Activated CD8-positive, alpha-beta memory T cell treated with anti-CD3 and anti-CD28 coated beads for 4 hours (primary cell): ENCODE measurements around the gene SIDT2.
A peak's percentile ranks its signal among the peaks of the same experiment; 100 is the strongest.

ENCODE experiments used
- DNase-seq, 2 donors: peaks; one replicate each; pipeline ENCODE4 v3.0.0-alpha.2; 2020; ENCODE audit warnings: low read depth in 2 of 2

The SIDT2 gene

DNA sequence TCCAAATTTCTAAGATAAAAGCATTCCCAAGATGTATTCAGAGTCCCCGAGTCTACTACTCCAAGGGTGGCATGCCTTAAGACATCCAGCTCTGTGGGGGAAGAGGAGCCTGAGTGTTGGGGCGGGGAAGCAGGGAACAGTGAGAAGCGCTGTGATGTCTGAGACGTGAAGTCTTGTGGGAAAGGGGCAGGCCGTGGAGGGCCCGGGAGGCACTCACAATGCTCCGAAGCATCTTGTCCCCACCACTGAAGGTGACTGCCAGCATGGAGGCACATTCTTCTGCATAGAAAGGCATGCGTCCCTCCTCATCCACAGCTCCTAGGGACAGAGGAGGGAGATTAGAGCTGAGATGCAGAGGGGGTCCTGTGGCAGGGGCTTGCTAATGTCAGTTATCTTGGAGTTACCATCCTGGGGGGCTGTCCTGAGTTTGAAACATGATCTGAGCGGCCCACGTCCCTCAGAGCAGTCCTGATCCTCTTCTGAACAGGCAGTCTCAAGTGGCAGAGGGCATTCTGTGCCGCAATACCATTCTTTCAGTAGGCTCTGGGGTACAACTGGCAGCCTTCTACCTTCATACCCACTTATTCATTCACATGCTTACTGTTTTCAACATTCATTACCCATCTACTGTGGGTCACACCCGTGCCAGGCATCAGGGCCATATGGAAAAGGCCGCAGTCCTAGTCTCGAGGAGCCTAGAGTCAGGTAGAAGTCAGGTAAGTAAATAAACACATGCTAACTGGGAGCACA is 44.6 kb downstream of the SIDT2 start:
- no peak for DNase-seq

GRCh38 chr11:117223741-117224689 is 45.5 kb downstream of the SIDT2 start:
- DNase-seq, result no peak

DNA sequence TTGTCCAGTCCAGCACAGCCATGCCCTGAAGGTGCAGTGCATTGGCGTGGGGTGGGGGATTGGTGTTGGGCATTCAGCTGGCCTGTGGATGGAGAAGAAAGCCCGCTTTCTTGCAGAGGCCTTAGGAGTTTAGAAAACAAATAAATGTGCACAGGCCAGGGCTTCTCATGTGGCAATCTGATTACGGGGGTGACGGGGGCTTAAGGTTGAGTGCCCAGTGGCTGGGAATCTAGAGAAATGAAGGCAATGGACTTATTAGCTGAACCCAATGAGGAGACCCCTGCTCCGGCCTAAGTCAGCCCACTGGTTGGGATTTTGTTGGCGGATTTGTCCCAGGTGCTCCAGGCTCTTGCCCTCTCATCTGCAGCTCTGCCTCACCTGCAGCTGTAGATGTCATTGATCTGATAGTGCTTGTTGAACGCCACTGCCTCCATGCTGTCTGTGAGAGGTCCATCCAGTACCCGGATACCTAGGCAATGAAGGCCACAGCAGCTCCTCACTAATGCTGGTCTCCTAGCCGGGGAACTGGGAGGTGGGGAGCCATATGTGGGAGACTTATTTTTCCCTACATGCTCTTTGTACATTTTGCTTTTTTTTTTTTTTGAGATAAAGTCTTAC is 47.1 kb downstream of the SIDT2 start:
- DNase-seq, result no peak

- no peak for DNase-seq
These were observed 48.1 kb downstream of the SIDT2 start for GRCh38 chr11:117226388-117227385.

- no peak for DNase-seq
These were observed 49.5 kb downstream of the SIDT2 start for GRCh38 chr11:117228091-117228490.

DNA sequence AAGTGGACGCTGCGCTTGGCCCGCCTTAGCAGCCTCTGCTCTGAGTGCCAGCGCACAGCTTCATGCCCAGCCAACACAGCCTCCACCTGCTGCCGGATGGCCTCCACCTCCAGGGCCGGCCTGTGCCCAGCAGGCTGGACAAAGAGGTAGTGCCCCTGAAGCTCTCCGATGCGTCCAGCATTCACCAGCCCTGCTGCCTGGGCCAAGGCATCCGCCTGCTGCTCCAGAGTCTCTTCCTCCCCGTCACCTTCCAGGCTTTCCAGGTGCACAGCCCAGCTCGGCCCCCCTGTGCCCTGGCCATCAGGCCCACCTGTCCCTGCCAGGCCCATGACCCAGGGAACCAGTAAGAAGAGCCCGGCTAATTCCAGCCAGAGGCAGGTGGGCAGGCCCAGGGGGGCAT is 50.9 kb downstream of the SIDT2 start:
- DNase-seq, result no peak

- no peak for DNase-seq
These were observed 51.4 kb downstream of the SIDT2 start for GRCh38 chr11:117229931-117230285.

- no peak for DNase-seq
These were observed 51.9 kb downstream of the SIDT2 start for GRCh38 chr11:117230286-117230961.

- no peak for DNase-seq
These were observed 52.7 kb downstream of the SIDT2 start for GRCh38 chr11:117230999-117231841.

- DNase-seq, result peak in 1 of 2 donors; percentile 34
These were observed 53.2 kb downstream of the SIDT2 start, which contains the start of gene PCSK7 for GRCh38 chr11:117231842-117232091. TSS of gene PCSK7 (minus strand) at chr11:117232073. CDS start at chr11:117229844, 2,229 bp downstream.

- DNase-seq, result peak; percentile 50 to 53
These were observed 53.7 kb downstream of the SIDT2 start, which contains the start of gene RNF214 for GRCh38 chr11:117232092-117232878. TSS of gene RNF214 (plus strand) at chr11:117232671. CDS start at chr11:117234273, 1,602 bp downstream.

DNA sequence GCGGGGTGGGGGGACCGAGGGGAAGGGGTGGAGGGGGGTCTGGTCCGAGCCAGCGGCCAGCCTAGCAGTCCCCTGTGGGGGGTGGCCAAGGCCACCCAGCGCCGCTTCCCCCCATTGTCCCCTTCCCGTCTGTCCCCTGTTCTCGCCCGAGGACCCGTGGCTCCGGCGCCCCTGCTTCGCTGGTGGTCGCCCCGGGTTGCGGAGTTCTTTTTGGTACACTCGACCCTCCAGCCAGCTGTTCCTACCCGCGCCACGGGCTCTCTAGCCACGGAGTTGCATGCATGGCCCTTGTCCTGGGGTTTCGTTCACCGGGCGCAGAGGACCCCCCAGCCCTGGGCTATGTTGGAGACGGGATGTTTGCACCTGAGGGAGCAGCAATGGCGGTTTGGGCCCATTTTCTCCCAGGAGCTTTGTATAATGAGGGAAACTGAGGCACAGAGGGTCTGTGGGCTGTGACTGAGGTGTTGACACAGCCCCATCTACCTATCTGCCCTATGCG is 54.4 kb downstream of the SIDT2 start:
- DNase-seq, result no peak

DNA sequence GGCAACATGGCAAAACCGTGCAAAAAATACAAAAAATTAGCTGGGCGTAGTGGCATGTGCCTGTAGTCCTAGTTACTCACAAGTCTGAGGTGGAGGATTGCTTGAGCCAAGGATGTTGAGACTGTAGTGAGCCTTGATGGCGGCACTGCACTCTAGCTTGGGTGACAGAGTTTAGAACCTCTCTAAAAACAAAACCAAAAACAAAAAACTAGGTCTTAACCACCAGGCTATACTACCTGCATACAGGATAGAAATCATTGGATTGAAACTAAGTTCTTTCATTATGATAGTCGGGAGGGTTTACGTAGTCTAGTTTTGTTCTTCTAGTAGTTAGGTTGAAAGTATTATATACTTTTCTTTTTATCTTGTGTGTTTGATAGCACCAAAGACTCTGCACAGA is 59.7 kb downstream of the SIDT2 start:
- no peak for DNase-seq

DNA sequence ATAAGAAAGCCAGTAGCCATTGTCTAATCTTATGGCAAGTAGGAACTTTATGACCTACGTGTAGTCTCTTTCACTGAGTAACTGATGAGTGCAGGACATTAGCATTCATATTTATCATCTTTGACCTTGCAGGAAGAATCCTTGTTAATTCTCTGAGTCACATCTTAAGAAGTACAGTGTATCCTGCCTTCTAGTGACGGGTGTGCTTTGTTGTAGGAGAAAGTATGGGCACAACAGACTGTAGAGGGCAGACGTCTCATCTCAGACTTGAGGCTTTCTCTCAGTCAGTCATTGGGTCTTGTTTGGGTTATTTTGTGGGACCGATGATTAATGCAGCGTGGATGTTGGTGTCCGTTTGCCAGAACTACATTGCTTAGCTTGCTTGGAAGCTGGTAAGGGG is 60.8 kb downstream of the SIDT2 start:
- DNase-seq, result no peak
